Stimulated activated CD4-positive, alpha-beta T cell treated with anti-CD3 and anti-CD28 coated beads, Interleukin-12 subunit alpha, Interleukin-12 subunit beta, amount 100 ng/mL, for 4 hours (primary cell): ENCODE data around the gene MLST8.
"Not testable (repeated sequence)": the region's sequence is repeated elsewhere in the genome, so short reads cannot be mapped to it uniquely, and the experiment has no call there.

Source experiments
- DNase-seq: peaks from one replicate; pipeline ENCODE4 v3.0.0-alpha.2; 2020

Gene MLST8

GRCh38 chr16:2233872-2234812, 28.9 kb downstream of the MLST8 start:
- no peak for DNase-seq

DNA sequence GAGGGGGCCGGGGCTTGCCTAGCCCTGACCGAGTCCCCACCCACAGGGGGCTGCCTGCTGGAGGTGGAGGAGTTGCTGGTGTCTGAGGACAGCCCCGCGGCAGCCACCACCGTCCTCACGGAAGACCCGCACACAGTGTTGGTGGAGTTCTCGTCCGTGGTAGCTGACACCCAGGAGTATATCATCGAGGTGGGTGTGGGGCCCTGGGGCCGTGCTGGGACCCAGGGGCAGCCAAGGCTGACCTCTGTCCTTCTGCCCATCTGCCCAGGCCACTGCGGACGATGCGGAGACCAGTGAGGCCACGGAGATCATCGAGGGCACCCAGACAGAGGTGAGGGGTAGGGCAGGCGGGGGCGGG, 29.5 kb downstream of the MLST8 start:
- no peak for DNase-seq

- no peak for DNase-seq
Observed at GRCh38 chr16:2235234-2235651, 30.0 kb downstream of the MLST8 start.

DNA sequence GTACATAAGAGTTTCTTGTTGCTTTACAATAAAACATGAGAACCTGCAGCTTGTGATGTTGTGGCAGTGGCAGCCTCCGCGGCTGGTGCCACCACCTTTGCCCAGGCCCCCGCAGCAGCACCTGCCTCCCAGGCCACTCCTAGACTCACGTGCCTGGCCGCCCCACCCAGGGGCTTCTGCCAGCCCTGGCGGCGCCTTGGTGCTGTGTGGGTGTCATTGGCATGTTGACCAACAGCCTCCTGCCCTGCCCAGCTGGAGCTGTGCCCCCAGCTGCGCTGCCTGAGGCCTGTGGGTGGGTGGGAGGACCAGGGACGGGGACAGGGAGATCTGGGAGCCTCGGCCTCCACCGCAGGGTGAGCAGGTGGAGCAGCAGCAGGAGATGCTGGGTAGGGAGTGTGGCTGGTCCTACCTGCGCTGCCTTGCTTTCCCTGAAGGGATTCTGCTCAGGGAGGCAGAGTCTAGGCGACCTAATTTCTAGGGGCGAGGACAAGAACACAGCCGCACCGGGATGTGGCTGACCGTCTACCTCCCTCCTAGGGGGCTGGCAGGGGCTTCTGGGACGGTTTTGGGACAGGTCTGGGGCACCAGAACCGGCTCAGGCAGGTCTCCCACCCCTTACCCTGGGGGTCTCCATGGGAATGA, 30.6 kb downstream of the MLST8 start:
- no peak for DNase-seq

- no peak for DNase-seq
Observed at GRCh38 chr16:2236337-2237101, 31.3 kb downstream of the MLST8 start, which contains the start of gene DNASE1L2. DNASE1L2 (plus strand) TSS chr16:2236444; CDS start chr16:2236817, 373 bp downstream.

DNA sequence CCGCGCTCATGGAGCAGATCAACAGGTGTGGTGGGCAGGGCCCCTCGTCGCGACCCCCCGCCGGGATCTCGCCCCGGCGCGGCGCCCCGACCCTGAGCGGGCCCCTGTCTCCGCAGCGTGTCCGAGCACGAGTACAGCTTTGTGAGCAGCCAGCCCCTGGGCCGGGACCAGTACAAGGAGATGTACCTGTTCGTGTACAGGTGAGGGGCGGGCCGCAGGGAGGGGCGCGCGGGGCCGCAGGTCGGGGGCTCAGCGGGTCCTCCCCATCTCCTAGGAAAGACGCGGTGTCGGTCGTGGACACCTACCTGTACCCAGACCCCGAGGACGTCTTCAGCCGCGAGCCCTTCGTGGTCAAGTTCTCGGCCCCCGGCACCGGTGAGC, 31.8 kb downstream of the MLST8 start:
- no peak for DNase-seq

GRCh38 chr16:2237493-2238149, 32.4 kb downstream of the MLST8 start:
- DNase-seq, result no peak

DNA sequence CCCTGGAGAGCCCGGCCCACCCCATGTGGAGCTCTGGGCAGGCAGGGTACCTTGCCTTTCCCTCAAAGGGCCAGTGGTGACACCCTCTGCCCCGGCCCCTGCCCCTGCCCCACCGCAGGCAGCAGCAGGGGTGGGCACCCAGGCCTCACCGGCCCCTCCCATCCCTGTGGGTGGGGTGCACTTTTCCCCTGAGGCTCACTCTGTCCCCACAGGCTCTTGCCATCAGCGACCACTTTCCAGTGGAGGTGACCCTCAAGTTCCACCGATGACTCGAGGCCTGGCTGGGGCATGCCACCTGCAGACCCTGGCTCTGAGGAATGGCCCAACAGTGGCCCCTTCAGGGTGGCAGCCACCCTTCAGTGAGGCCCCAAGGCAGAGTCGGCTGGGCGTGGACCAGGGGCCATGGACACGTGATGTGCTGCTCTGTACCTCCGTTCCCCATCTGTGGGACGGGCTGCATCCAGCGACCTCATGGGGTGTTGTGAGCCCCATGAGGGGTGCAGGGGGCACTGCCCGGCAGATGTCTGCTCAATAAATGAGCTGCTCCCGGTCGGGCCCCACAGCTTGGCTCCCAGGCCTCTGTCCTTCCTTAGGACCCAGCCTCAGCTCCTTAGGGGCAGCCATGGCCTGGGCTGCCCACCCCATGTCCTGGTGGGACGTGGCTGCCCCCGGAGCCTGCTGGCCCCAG, 33.0 kb downstream of the MLST8 start:
- no peak for DNase-seq

DNA sequence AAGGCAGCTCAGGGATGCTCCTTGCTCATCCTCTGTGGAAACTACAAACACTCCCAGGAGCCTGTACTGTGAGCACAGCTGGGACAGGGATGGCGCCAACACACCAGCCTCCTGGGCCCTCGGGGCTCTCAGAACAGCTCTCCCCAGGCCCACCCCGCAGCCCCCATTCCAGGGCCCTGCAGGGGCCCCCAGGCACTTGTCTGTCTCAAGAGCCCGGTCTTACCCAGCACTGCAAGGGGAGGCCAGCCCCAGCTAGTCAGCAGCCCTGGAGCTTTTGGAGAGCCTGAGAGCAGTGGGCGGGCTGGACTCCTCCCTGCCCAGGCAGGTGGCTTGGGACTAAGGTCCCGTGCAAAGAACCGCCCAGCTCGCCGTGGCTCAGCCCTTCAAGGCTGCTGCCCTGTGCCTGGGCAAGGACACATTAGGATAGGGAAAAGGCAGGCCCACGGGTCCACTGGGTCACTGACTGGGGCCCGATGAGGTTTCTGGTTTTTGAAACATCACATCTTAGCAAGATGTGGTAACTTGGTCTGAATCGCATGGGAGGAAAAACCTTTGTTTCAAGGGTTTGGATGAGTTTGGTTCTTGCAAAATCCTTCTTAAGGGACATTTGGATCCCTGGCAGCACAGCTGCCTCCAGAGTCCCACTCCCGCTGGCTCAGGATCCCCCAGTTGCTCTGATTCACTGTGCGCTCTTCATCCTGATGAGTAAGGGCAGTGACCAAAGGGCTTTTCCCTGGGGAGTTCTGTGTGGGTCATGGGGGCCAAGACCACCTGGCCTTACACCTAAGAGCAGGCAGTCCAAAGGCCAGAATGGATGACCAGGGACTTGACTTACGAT, 33.8 kb downstream of the MLST8 start:
- DNase-seq, result no peak

GRCh38 chr16:2240331-2240730, 35.1 kb downstream of the MLST8 start:
- DNase-seq, result not testable (repeated sequence)

GRCh38 chr16:2242598-2242997, 37.3 kb downstream of the MLST8 start:
- no peak for DNase-seq

DNA sequence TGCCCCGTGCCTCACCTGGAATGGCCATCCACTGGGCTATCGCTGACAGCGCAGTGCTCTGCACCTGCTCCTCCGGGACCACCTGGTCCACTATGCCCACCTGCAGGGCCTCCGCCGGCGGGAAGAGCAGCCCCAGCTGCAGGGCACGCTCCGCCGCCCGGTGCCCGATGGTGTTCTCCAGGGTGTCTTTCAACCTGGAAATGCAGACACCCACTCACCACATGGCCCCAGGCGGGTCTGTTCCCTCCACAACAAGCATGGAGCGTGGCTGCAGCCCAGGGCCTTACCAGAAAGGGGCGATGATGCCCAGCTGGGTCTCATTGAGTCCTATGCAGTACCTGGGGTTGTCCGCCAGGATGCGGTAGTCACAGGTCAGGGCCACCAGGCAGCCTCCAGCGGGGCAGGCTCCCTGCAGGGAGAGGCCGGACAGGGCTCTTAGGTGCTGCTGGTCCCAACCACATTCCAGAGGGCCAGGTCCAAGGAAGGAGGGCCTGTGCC, 37.8 kb downstream of the MLST8 start:
- no peak for DNase-seq

DNA sequence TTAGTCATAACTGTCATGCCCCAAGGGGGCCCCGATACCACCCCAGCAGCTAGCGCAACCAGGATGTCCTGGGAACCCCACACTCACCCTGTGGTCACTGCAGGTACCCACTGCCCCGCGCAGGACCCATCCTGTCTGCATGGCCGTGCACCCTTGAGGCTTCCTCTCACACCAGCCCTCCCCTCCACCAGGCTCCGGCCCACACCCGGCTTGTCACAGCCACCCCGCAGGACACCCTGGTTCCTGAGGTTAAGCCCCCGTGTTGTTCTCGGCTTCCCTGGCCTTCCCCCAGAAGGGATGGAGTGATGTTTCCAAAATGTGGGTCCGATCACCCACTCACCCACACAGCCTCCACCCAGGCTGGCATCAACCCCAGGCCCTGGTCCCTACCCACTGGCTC, 38.5 kb downstream of the MLST8 start:
- DNase-seq, result no peak

GRCh38 chr16:2244301-2244700, 39.0 kb downstream of the MLST8 start:
- DNase-seq, result no peak

- DNase-seq, result no peak
Observed at GRCh38 chr16:2244926-2245795, 39.9 kb downstream of the MLST8 start.

DNA sequence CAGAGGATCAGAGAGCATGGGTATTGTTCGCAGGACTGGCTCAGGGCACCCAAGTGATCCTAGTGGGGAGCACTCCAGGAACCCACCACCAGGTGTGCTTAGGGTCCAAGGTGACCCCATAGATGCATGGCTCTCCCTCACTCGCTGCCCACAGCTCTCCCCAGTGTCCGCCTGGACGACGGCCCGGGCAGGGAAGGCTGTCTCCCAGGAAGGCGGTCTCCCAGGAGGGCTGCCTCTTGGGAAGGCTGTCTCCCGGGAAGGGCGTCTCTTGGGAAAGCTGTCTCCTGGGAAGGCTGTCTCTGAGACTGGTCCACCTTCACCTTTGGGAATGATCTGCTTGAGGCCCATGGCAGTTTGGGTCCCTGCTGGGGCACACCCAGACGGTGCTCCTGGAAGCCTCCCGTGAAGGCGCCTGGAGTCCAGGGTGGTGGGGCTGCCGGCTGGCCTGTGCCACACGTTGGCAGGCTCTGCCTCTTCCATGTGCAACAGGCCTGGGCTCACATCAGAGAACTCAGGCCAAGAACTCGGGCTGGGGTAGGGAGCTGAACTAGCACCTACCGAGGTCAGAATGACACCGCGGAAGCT, 41.1 kb downstream of the MLST8 start:
- DNase-seq, result no peak

- DNase-seq, result peak; percentile 36
Observed at GRCh38 chr16:2250652-2251295, 45.5 kb downstream of the MLST8 start.

DNA sequence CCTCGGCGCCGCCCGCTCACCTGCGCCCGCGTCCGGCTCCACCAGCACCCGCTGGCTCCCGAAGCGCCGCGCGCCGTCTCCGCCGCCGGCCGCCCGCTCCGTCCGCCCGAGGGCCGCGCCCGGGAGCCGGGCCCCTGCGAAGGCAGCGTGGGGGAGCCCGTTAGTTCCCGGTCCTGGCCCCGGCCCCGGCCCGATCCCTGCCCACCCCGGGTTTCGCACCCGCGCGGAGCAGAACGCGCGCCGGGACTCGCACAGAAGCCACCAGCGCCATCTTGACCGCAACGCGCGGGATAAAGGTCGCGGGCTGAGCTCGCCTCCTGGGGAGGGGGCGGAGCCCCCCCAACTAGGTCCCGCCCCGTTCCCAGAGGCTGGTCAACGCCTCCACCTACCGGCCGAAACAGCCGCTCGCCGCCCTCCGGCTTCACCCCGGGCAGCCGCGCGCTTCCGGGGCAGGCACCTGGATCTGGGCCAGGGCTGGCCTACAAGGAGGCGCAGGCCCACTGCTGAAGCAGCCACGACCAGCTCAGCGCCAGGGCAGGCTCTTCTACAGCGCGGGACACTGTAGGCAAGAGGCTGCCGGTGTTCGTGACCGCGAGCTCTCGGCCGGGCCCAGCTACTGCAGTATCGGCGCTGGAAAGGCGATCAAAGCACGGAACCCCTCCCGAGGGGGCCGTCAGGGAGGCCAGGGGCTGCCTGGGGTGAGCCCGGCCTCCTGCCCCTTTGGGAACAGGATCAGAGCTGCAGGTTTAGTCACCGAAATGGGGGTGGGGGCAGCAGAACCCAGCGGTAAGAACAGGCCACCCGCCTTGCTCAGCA, 46.2 kb downstream of the MLST8 start, which contains the start of gene ECI1:
Gene ECI1, minus strand, starts transcription at position 292 of the 816 bp plus-strand sequence. Its CDS starts 21 bp downstream, at position 271.
- DNase-seq, result peak; percentile 76
